ENCODE measurements around the gene EEPD1. TPM values are rescaled to one million over a fixed set of nuclear protein-coding genes. Genes with fewer than 3 reads are reported as not detected.

The EEPD1 gene
- total RNA-seq, 1 donor from 2014 or later, result 6.5 TPM

GRCh38 chr7:36151921-36152755 lies 916 bp upstream of the EEPD1 start:
- Histone ChIP-seq H3F3A (ENCODE audit: low read depth) (peaks cover 12% of the 10 kb centered on the region), H3K27me3 (peaks cover 19% of the 10 kb centered on the region), H2AFZ (replicated peaks) (peak overlapping the region; percentile 86), H3K79me2 (ENCODE audit: low read depth) (no peaks in the 10 kb centered on the region), H3K9ac (no peak overlapping the region), H4K20me1 (ENCODE audit: low read depth) (peaks cover 7% of the 10 kb centered on the region), H3K4me3 (peak overlapping the region; percentile 39), H3K27ac (no peak overlapping the region), H3K4me1 (peaks cover 19% of the 10 kb centered on the region), H3K9me3 (ENCODE audit: low read depth) (no peaks in the 10 kb centered on the region), H3K4me2 (peak overlapping the region; percentile 69), H3K36me3 (no peaks in the 10 kb centered on the region)
- DNase-seq (ENCODE audit: low spot score), result no peak
- peaks cover 6% of the 10 kb centered on the region for H3K36me3 Mint-ChIP-seq
- no peak for TF ChIP-seq EZH2phosphoT487 (IDR thresholded peaks at IDR 0.05)
- no peak for TF ChIP-seq CTCF (IDR thresholded peaks at IDR 0.05)
- H3K4me3 Mint-ChIP-seq, result peak overlapping the region; percentile 81
- H3K4me1 Mint-ChIP-seq, result peaks cover 38% of the 10 kb centered on the region
- H3K27ac Mint-ChIP-seq, result peak overlapping the region; percentile 88
- H3K9me3 Mint-ChIP-seq, result no peaks in the 10 kb centered on the region
- H3K27me3 Mint-ChIP-seq (ENCODE audit: insufficient read depth, low read depth), result no peaks in the 10 kb centered on the region

DNA sequence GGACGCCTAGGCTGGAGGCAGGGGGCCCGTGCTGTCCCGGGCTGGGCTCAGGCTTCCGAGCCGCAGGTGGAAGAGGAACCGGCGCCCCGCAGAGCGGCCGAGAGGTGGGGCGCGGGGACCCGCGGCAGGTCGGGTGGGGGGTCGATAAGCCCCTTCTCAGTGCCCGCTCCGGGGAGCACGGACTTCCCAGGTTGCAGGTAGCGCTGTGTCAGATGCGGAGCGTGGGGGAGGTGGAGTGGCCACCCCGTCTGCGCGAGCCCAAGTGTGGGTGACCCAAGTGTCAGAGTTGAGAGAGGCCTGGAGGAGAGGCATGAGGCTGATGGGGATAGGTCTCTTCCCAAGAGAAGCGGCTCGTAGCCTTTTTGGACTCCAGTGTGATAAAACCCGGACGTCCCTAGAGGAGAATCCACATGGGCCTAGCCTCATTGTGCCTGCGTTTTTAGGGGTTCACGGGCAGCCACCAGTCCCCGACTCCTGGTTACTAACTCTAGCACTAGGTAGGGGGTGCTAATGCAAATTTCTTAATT lies 580 bp downstream of the EEPD1 start:
- peak overlapping the region; percentile 94 for H3K4me2 ChIP-seq
- TF ChIP-seq EZH2 (IDR thresholded peaks at IDR 0.05), result no peak
- TF ChIP-seq EZH2phosphoT487 (IDR thresholded peaks at IDR 0.05), result no peak
- no peak for TF ChIP-seq CTCF (IDR thresholded peaks at IDR 0.05)
- DNase-seq (ENCODE audit: low spot score), result no peak
- H2AFZ ChIP-seq (replicated peaks), result peak overlapping the region; percentile 64
- no peak overlapping the region for H3K27ac Mint-ChIP-seq
- peaks cover 50% of the 10 kb centered on the region for H3K4me1 Mint-ChIP-seq
- H3F3A ChIP-seq (ENCODE audit: low read depth), result peaks cover 12% of the 10 kb centered on the region
- H4K20me1 ChIP-seq (ENCODE audit: low read depth), result peaks cover 7% of the 10 kb centered on the region
- no peaks in the 10 kb centered on the region for H3K9me3 Mint-ChIP-seq
- H3K9ac ChIP-seq, result no peak overlapping the region
- H3K4me3 ChIP-seq, result peak overlapping the region; percentile 63
- H3K27me3 ChIP-seq, result peaks cover 19% of the 10 kb centered on the region
- H3K36me3 ChIP-seq, result no peaks in the 10 kb centered on the region
- peak overlapping the region; percentile 89 for H3K4me3 Mint-ChIP-seq
- H3K79me2 ChIP-seq (ENCODE audit: low read depth), result no peaks in the 10 kb centered on the region
- peaks cover 19% of the 10 kb centered on the region for H3K4me1 ChIP-seq
- no peaks in the 10 kb centered on the region for H3K9me3 ChIP-seq (ENCODE audit: low read depth)
- H3K27ac ChIP-seq, result no peak overlapping the region
- H3K36me3 Mint-ChIP-seq, result peaks cover 6% of the 10 kb centered on the region
- H3K27me3 Mint-ChIP-seq (ENCODE audit: insufficient read depth, low read depth), result no peaks in the 10 kb centered on the region

DNA sequence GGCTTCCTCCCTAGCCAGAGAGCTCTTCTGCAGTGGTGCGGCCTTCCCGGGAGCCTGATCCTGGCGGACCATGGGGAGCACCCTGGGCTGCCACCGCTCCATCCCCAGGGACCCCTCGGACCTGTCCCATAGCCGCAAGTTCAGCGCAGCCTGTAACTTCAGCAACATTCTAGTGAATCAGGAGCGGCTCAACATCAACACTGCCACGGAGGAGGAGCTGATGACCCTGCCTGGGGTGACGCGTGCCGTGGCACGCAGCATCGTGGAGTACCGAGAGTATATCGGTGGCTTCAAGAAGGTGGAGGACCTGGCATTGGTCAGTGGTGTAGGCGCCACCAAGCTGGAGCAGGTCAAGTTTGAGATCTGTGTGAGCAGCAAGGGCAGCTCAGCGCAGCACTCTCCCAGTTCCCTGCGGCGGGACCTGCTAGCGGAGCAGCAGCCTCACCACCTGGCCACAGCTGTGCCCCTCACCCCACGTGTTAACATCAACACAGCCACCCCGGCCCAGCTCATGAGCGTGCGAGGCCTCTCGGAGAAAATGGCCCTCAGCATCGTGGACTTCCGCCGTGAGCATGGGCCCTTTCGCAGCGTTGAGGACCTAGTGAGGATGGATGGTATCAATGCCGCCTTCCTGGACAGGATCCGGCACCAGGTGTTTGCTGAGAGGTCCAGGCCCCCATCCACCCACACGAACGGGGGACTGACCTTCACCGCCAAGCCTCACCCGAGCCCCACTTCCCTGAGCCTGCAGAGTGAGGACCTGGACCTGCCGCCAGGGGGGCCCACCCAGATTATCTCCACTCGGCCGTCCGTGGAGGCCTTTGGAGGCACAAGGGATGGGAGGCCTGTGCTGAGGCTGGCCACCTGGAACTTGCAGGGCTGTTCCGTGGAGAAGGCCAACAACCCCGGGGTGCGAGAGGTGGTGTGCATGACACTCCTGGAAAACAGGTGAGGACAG lies 1.5 kb downstream of the EEPD1 start:
- Mint-ChIP-seq H3K27ac (no peak overlapping the region), H3K36me3 (peaks cover 6% of the 10 kb centered on the region), H3K4me1 (peaks cover 56% of the 10 kb centered on the region), H3K27me3 (ENCODE audit: insufficient read depth, low read depth) (no peaks in the 10 kb centered on the region), H3K9me3 (no peaks in the 10 kb centered on the region), H3K4me3 (peak overlapping the region; percentile 89)
- H3K4me2 ChIP-seq, result no peak overlapping the region
- DNase-seq (ENCODE audit: low spot score), result no peak
- H2AFZ ChIP-seq (replicated peaks), result no peak overlapping the region
- peaks cover 12% of the 10 kb centered on the region for H3F3A ChIP-seq (ENCODE audit: low read depth)
- no peak overlapping the region for H3K9ac ChIP-seq
- H3K9me3 ChIP-seq (ENCODE audit: low read depth), result no peaks in the 10 kb centered on the region
- H3K27ac ChIP-seq, result no peak overlapping the region
- peaks cover 19% of the 10 kb centered on the region for H3K4me1 ChIP-seq
- peaks cover 7% of the 10 kb centered on the region for H4K20me1 ChIP-seq (ENCODE audit: low read depth)
- H3K27me3 ChIP-seq, result peaks cover 19% of the 10 kb centered on the region
- TF ChIP-seq EZH2 (IDR thresholded peaks at IDR 0.05) (no peak), CTCF (IDR thresholded peaks at IDR 0.05) (no peak), EZH2phosphoT487 (IDR thresholded peaks at IDR 0.05) (no peak)
- H3K79me2 ChIP-seq (ENCODE audit: low read depth), result no peaks in the 10 kb centered on the region
- H3K4me3 ChIP-seq, result no peak overlapping the region
- H3K36me3 ChIP-seq, result no peaks in the 10 kb centered on the region

All from neural progenitor cell (in vitro differentiated cells).